GM18517 (cell line): ENCODE data around the gene TSPAN16.

Source experiments
- ATAC-seq: cut with Tn5 transposase; IDR thresholded peaks from one replicate; pipeline ENCODE4 v1.9.1; 2021; ENCODE audit warnings: mild to moderate bottlenecking, moderate library complexity; ENCODE audit not compliant: unreplicated experiment

TSPAN16 gene

GRCh38 chr19:11267316-11268085, 28.5 kb upstream of the TSPAN16 start:
- ATAC-seq = no peak

GRCh38 chr19:11268783-11269267, 27.1 kb upstream of the TSPAN16 start:
- ATAC-seq = no peak

GRCh38 chr19:11269408-11269807, 26.6 kb upstream of the TSPAN16 start:
- ATAC-seq = no peak

GRCh38 chr19:11273296-11273695, 22.7 kb upstream of the TSPAN16 start:
- ATAC-seq = no peak

GRCh38 chr19:11273989-11274388, 22.0 kb upstream of the TSPAN16 start:
- no peak for ATAC-seq

GRCh38 chr19:11274533-11275086, 21.4 kb upstream of the TSPAN16 start:
- ATAC-seq = no peak

GRCh38 chr19:11278670-11279069, 17.3 kb upstream of the TSPAN16 start:
- ATAC-seq = no peak

- ATAC-seq = no peak
These were observed 16.3 kb upstream of the TSPAN16 start for GRCh38 chr19:11279505-11280236.

GRCh38 chr19:11281356-11282049, 14.5 kb upstream of the TSPAN16 start:
- no peak for ATAC-seq

GRCh38 chr19:11284515-11284914, 11.4 kb upstream of the TSPAN16 start:
- ATAC-seq = no peak

GRCh38 chr19:11286312-11286974, 9.5 kb upstream of the TSPAN16 start:
- ATAC-seq = no peak

- ATAC-seq = no peak
These were observed 7.6 kb upstream of the TSPAN16 start for GRCh38 chr19:11288349-11288748.

GRCh38 chr19:11290256-11290655, 5.7 kb upstream of the TSPAN16 start:
- no peak for ATAC-seq

GRCh38 chr19:11291415-11291814, 4.5 kb upstream of the TSPAN16 start:
- no peak for ATAC-seq

GRCh38 chr19:11291991-11292390, 4.0 kb upstream of the TSPAN16 start:
- ATAC-seq = no peak

GRCh38 chr19:11293433-11294389, 2.2 kb upstream of the TSPAN16 start:
- ATAC-seq = no peak

- ATAC-seq = no peak
These were observed 780 bp upstream of the TSPAN16 start for GRCh38 chr19:11295180-11295579.

GRCh38 chr19:11296264-11296663, 304 bp downstream of the TSPAN16 start:
- no peak for ATAC-seq

GRCh38 chr19:11299946-11300810, 4.2 kb downstream of the TSPAN16 start:
- ATAC-seq = no peak
